ENCODE measurements around the gene CPE.
"Not testable (repeated sequence)": the region's sequence is repeated elsewhere in the genome, so short reads cannot be mapped to it uniquely, and the experiment has no call there.

The CPE gene

GRCh38 chr4:165472943-165473676 lies 94.3 kb downstream of the CPE start:
- DNase-seq: no peak

- no peak for DNase-seq
Observed at GRCh38 chr4:165474784-165475705, 96.2 kb downstream of the CPE start.

- no peak for DNase-seq
Observed at GRCh38 chr4:165475706-165476070, 96.9 kb downstream of the CPE start.

- no peak for DNase-seq
Observed at GRCh38 chr4:165476214-165477098, 97.6 kb downstream of the CPE start.

- DNase-seq: no peak
Observed at GRCh38 chr4:165477799-165478198, 99.0 kb downstream of the CPE start.

GRCh38 chr4:165478260-165478659 lies 99.5 kb downstream of the CPE start:
- no peak for DNase-seq

GRCh38 chr4:165481053-165481835 lies 102.4 kb downstream of the CPE start:
- DNase-seq: no peak

- no peak for DNase-seq
Observed at GRCh38 chr4:165489786-165490185, 111.0 kb downstream of the CPE start.

GRCh38 chr4:165492583-165492982 lies 113.8 kb downstream of the CPE start:
- DNase-seq: not testable (repeated sequence)

GRCh38 chr4:165493359-165493758 lies 114.6 kb downstream of the CPE start:
- peak; percentile 48 for DNase-seq

GRCh38 chr4:165502916-165503907 lies 124.4 kb downstream of the CPE start:
- DNase-seq: no peak

GRCh38 chr4:165504184-165504583 lies 125.4 kb downstream of the CPE start:
- DNase-seq: no peak

GRCh38 chr4:165505958-165506837 lies 127.4 kb downstream of the CPE start:
- no peak for DNase-seq

- DNase-seq: no peak
Observed at GRCh38 chr4:165506849-165507248, 128.0 kb downstream of the CPE start.

GRCh38 chr4:165507381-165507780 lies 128.6 kb downstream of the CPE start:
- no peak for DNase-seq

- DNase-seq: no peak
Observed at GRCh38 chr4:165508372-165509120, 129.7 kb downstream of the CPE start.

GRCh38 chr4:165512424-165512823 lies 133.6 kb downstream of the CPE start:
- DNase-seq: no peak

- no peak for DNase-seq
Observed at GRCh38 chr4:165514739-165515138, 135.9 kb downstream of the CPE start.

- DNase-seq: no peak
Observed at GRCh38 chr4:165515201-165515600, 136.4 kb downstream of the CPE start.

Measured in CD4-positive, alpha-beta T cell treated with Interleukin-4 for 4 hours (primary cell).